Ascending aorta (tissue), 2 donors: Measurements from ENCODE around the gene PRKAG2. TPM values are rescaled to one million over a fixed set of nuclear protein-coding genes. Genes with fewer than 3 reads are reported as not detected.
"Not testable (repeated sequence)": the region's sequence is repeated elsewhere in the genome, so short reads cannot be mapped to it uniquely, and the experiment has no call there.

Experiments used
- DNase-seq, 2 donors: peaks; one replicate each; pipeline ENCODE4 v3.0.0-alpha.2; 2019; ENCODE audit warnings: low spot score in 2 of 2
- H3K27ac ChIP-seq, 2 donors: fragments of 200-600 bp; sonication (generic); one replicate each; pipeline ENCODE4 v1.5.1; 2016 to 2017; ENCODE audit warnings: mild to moderate bottlenecking in 1 of 2
- H3K27me3 ChIP-seq: fragments of 200-600 bp; sonication (generic); one replicate; pipeline ENCODE4 v1.5.1; 2017
- H3K36me3 ChIP-seq, 2 donors: fragments of 200-600 bp; sonication (generic); one replicate each; pipeline ENCODE4 v1.5.1; 2016
- H3K4me1 ChIP-seq, 2 donors: fragments of 200-600 bp; sonication (generic); one replicate each; pipeline ENCODE4 v1.5.1; 2016 to 2017; ENCODE audit warnings: mild to moderate bottlenecking in 1 of 2
- H3K4me3 ChIP-seq, 2 donors: fragments of 200-600 bp; sonication (generic); one replicate each; pipeline ENCODE4 v1.5.1; 2016 to 2017; ENCODE audit warnings: mild to moderate bottlenecking in 1 of 2
- H3K9me3 ChIP-seq, 2 donors: fragments of 200-600 bp; sonication (generic); one replicate each; pipeline ENCODE4 v1.5.1; 2016
- intact Hi-C: fragments of 100-400 bp; cut with DNase I; formaldehyde crosslinking; loops from one replicate; pipeline ENCODE4 v1.15.1; 2023
- total RNA-seq: library from RNA; depleted of rRNA; stranded (reverse); fragments of >200 nt; gene quantifications from one replicate; pipeline ENCODE4 v1.1.0, GENCODE V29; 2016
- TF ChIP-seq, protein P1 (sequence below), 3 experiments: fragments of 200-600 bp in 2 of 3; fragments of 450-650 bp in 1 of 3; sonication (generic) in 2 of 3; IDR thresholded peaks; one replicate each; pipeline ENCODE4 v1.5.1; 2016 to 2019; ENCODE audit warnings: antibody characterized with exemption in 3 of 3, mild to moderate bottlenecking in 1 of 3, moderate library complexity in 1 of 3

Gene PRKAG2
- total RNA-seq, 1 donor from 2014 or later: 26.7 TPM

DNA sequence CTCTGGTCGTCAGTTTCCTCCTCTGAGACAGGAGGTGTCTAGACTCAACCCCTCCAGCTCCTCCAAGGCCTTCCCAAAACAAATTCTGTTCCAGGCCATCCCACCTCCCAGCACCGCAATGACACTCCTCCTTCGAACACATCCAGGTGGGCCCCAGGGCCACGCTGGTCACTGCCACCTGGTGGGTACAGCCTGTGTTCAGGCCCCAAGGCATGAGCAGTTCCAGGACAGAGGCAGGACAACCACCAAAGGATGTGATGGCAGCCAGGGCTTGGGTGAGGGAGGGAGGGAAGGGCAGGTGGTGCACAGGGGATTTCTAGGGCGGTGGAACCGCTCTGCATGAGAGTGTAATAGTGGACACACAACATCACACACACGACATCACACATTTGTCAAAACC is 76.5 kb downstream of the PRKAG2 start:
- Histone ChIP-seq H3K27me3 (no peaks in the 10 kb centered on the region), H3K9me3 (no peaks in the 10 kb centered on the region), H3K4me3 (no peak overlapping the region), H3K27ac (no peak overlapping the region), H3K4me1 (no peaks in the 10 kb centered on the region), H3K36me3 (no peaks in the 10 kb centered on the region)
- TF ChIP-seq, protein P1, sequence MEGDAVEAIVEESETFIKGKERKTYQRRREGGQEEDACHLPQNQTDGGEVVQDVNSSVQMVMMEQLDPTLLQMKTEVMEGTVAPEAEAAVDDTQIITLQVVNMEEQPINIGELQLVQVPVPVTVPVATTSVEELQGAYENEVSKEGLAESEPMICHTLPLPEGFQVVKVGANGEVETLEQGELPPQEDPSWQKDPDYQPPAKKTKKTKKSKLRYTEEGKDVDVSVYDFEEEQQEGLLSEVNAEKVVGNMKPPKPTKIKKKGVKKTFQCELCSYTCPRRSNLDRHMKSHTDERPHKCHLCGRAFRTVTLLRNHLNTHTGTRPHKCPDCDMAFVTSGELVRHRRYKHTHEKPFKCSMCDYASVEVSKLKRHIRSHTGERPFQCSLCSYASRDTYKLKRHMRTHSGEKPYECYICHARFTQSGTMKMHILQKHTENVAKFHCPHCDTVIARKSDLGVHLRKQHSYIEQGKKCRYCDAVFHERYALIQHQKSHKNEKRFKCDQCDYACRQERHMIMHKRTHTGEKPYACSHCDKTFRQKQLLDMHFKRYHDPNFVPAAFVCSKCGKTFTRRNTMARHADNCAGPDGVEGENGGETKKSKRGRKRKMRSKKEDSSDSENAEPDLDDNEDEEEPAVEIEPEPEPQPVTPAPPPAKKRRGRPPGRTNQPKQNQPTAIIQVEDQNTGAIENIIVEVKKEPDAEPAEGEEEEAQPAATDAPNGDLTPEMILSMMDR (IDR thresholded peaks at IDR 0.05): no peak
- intact Hi-C loops: no loop called here
- no peak for DNase-seq

DNA sequence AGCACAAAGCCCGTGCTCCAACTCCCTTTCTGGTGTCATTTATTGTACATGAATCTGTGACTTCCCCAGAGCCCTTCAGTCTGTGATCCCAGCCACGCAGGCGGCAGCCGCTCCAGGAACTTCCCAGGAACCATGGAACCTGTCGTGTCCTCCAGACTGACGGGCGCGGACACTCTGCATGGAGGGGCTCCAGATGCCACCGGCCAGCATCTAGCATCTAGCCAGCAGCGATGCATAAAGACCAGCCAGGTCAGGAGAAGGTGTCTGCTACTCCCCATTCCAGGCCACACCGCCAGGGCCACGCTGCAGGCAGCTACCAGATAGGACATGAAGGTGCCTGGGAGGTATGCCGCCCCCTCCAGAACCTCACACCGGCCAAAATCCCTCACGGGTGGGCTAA is 77.4 kb downstream of the PRKAG2 start:
- TF ChIP-seq, protein P1 (IDR thresholded peaks at IDR 0.05): no peak
- Histone ChIP-seq H3K27me3 (no peaks in the 10 kb centered on the region), H3K4me1 (no peaks in the 10 kb centered on the region), H3K36me3 (no peaks in the 10 kb centered on the region), H3K4me3 (no peak overlapping the region), H3K27ac (no peak overlapping the region), H3K9me3 (no peaks in the 10 kb centered on the region)
- intact Hi-C loops: no loop called here
- no peak for DNase-seq

DNA sequence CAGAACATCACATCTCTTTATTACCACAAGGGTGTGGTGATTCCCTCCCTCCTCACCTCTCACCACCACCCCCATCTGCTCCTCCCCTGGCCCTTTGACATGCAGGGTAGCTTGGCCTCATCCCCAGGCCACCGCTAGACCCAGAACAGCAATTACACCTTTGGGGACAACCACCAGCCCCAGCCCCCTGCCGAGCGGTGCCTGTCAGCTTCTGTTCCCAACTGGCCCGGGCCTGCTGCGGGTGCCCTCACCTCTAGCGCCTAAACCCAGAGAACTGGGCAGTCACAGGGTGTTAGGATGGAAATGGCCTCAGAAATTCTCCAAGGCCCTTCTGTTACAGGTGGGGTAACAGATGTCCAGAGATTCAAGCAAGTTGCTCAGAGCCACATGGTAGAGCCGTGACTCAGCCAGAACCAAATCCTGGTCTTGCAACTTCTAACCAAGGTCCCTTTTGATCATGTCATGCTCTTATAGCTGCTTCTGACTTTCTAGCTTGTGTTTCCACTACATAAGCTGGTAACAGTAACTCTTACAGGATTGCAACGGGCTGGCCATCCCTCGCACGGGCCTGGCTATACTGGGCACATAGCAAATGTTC is 78.0 kb downstream of the PRKAG2 start:
- H3K27me3 ChIP-seq: no peaks in the 10 kb centered on the region
- intact Hi-C loops: no loop called here
- no peak for DNase-seq
- H3K9me3 ChIP-seq: no peaks in the 10 kb centered on the region
- TF ChIP-seq, protein P1 (IDR thresholded peaks at IDR 0.05): no peak
- H3K4me1 ChIP-seq: no peaks in the 10 kb centered on the region
- H3K4me3 ChIP-seq: no peak overlapping the region
- H3K36me3 ChIP-seq: no peaks in the 10 kb centered on the region
- H3K27ac ChIP-seq: no peak overlapping the region

DNA sequence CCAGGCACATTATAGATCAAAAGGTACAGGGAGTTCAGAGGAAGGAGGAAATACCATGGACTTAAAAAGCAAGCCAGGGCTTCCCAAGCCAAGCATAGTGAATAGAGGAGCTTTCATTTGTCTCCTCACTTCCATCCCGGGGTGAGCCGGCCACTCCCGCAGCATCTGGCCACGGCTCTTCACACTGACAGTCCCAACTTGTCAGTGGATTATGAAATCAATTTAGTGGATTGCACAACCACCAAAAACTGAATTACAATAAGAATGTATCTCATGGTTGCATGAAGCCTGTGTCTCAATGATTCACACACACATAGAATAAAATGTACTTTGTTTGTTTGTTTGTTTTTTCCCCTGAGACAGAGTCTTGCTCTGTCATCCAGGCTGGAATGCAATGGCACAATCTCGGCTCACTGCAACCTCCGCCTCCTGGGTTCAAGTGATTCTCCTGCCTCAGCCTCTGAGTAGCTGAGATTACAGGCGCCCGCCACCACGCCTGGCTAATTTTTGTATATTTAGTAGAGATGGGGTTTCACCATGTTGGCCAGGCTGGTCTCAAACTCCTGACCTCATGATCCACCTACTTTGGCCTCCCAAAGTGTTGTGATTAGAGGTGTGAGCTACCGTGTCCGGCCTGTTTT is 79.1 kb downstream of the PRKAG2 start:
- H3K9me3 ChIP-seq, H3K4me1 ChIP-seq, H3K27ac ChIP-seq, intact Hi-C loops, H3K4me3 ChIP-seq, H3K36me3 ChIP-seq, DNase-seq, H3K27me3 ChIP-seq: not testable (repeated sequence)

DNA sequence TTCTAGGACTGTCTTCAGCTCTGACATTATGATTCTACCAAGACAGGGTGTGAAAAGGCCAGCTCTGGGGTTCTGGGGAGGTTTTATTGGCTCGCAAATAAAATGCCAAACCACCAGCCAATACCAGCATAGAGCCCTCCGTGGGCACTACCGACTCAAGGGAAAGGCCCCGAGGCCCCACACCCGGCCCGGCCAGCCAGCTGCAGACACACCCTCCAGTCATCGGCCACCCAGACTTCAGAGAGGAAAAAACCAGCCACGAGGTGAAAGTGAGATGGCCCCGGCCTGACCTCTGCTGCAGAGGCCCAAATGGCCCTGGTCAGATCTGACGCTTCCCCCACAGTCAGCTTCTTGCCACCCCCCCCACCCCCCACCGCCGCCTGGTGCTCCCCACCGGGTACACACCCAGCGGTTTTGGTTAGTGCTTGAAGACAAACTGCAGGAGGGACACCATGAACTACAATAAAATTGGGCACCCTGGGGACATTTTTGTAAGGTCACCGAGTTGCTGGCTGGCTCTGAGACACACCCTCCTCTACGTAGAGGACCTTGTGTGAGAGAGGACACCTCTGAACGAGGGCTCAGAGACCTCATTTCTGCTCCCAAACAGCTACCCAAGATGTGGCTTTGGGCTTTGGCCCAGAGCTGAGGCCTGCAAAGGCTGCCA is 79.9 kb downstream of the PRKAG2 start:
- Histone ChIP-seq H3K9me3 (no peaks in the 10 kb centered on the region), H3K4me1 (peaks cover 0 to 4% of the 10 kb centered on the region in 2 donors), H3K27me3 (no peaks in the 10 kb centered on the region), H3K36me3 (no peaks in the 10 kb centered on the region), H3K4me3 (no peak overlapping the region), H3K27ac (peak overlapping the region in 1 of 2 donors; percentile 36)
- TF ChIP-seq, protein P1 (IDR thresholded peaks at IDR 0.05): no peak
- no peak for DNase-seq
- intact Hi-C loops: no loop called here
